Measurements from ENCODE around the gene AMOT.
A peak's percentile ranks its signal among the peaks of the same experiment; 100 is the strongest.

The AMOT gene, protein sequence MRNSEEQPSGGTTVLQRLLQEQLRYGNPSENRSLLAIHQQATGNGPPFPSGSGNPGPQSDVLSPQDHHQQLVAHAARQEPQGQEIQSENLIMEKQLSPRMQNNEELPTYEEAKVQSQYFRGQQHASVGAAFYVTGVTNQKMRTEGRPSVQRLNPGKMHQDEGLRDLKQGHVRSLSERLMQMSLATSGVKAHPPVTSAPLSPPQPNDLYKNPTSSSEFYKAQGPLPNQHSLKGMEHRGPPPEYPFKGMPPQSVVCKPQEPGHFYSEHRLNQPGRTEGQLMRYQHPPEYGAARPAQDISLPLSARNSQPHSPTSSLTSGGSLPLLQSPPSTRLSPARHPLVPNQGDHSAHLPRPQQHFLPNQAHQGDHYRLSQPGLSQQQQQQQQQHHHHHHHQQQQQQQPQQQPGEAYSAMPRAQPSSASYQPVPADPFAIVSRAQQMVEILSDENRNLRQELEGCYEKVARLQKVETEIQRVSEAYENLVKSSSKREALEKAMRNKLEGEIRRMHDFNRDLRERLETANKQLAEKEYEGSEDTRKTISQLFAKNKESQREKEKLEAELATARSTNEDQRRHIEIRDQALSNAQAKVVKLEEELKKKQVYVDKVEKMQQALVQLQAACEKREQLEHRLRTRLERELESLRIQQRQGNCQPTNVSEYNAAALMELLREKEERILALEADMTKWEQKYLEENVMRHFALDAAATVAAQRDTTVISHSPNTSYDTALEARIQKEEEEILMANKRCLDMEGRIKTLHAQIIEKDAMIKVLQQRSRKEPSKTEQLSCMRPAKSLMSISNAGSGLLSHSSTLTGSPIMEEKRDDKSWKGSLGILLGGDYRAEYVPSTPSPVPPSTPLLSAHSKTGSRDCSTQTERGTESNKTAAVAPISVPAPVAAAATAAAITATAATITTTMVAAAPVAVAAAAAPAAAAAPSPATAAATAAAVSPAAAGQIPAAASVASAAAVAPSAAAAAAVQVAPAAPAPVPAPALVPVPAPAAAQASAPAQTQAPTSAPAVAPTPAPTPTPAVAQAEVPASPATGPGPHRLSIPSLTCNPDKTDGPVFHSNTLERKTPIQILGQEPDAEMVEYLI

DNA sequence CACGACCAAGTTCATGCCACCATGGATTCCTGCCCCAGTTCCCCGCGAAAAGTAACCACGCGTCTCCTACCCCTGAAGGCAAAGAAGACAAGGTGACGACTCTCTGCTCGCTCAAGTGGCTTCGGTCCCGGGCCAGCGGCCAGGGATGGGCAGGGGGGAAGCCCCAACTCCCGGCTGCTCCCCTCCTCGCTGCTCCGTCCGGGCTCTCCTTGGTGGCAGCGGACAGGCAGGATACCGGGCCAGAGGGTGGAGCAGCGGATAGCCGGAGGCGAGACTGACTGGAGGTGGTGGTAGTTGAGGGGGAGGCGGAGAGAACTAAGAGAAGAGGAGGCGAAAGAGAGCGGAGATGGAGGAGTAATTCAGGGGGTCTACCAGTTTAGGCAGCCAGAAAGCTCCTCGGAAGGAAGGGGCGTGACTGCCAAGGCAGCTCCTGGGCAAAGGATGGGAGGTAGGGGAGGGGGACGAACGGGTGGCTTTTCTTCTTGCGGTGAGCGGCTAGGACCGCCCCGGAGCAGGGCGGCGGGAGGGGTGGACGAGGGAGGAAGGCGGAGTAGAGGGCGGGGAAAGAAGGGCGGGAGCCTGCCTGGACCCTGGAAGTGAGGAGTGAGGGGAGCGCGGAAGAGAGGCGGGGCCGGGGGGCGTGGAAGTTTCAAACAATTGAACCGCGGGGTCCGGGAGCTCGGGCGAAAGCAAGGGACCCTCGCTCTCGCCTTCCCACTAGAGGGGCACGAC is at the start of gene AMOT:
Gene AMOT, minus strand, starts transcription at position 450 of the 732 bp plus-strand sequence. CDS start 17,705 bp downstream, outside the sequence.
- peak; percentile 77 for DNase-seq (ENCODE audit: low read depth, low spot score)
- peak within 1 kb of the TSS; percentile 65 for H3K4me3 ChIP-seq (ENCODE audit: low read depth, low read length)
- TF ChIP-seq, protein P1, sequence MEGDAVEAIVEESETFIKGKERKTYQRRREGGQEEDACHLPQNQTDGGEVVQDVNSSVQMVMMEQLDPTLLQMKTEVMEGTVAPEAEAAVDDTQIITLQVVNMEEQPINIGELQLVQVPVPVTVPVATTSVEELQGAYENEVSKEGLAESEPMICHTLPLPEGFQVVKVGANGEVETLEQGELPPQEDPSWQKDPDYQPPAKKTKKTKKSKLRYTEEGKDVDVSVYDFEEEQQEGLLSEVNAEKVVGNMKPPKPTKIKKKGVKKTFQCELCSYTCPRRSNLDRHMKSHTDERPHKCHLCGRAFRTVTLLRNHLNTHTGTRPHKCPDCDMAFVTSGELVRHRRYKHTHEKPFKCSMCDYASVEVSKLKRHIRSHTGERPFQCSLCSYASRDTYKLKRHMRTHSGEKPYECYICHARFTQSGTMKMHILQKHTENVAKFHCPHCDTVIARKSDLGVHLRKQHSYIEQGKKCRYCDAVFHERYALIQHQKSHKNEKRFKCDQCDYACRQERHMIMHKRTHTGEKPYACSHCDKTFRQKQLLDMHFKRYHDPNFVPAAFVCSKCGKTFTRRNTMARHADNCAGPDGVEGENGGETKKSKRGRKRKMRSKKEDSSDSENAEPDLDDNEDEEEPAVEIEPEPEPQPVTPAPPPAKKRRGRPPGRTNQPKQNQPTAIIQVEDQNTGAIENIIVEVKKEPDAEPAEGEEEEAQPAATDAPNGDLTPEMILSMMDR (IDR thresholded peaks at IDR 0.05; ENCODE audit: low read depth, low read length), result no peak
- in situ Hi-C loops (cut with HindIII; ENCODE audit: low sequenced_read_pairs), result no loop called here

DNA sequence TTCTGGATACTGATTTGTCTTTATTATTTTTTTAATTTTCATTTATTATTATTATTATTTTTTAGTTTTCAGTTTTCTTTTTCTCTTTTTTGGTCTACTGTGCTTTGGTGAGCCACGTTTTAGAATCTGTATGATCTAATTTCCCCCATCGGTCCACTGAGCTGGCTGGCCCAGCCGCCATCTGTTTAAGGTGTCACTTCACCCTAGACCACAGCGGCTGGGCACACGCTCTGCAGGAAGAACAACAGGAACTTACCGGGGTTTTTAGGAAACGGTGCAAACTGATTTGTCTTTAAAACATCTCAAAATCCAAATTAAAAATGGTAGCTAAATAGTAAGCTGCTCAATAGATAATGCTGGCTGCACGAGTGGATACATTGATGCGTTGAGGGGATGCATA is 48.8 kb upstream of the AMOT start:
- H3K4me3 ChIP-seq (ENCODE audit: low read depth, low read length), result no peak overlapping the region
- no peak for DNase-seq (ENCODE audit: low read depth, low spot score)
- TF ChIP-seq, protein P1 (IDR thresholded peaks at IDR 0.05; ENCODE audit: low read depth, low read length), result no peak
- in situ Hi-C loops (cut with HindIII; ENCODE audit: low sequenced_read_pairs), result no loop called here

DNA sequence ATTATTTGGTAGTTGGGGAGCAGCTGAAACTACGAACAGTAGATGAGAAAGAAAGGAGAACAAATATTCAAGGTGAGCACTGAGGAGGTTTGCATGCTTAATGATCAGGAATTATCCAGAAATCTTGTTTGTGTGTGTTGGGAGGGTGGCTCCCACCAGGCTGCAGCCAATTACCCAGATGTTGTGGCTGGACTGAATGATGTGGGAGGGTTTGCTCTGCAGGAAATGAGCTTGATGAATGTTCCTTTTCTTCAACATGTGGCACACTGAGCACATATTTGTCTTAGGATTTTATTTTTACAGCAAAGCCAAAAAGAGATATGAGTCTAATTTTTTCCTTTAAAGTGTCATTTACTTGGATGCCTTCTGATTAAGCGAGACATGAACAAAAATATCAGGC is 48.3 kb upstream of the AMOT start:
- in situ Hi-C loops (cut with HindIII; ENCODE audit: low sequenced_read_pairs), result no loop called here
- H3K4me3 ChIP-seq (ENCODE audit: low read depth, low read length), result no peak overlapping the region
- no peak for DNase-seq (ENCODE audit: low read depth, low spot score)
- TF ChIP-seq, protein P1 (IDR thresholded peaks at IDR 0.05; ENCODE audit: low read depth, low read length), result no peak

DNA sequence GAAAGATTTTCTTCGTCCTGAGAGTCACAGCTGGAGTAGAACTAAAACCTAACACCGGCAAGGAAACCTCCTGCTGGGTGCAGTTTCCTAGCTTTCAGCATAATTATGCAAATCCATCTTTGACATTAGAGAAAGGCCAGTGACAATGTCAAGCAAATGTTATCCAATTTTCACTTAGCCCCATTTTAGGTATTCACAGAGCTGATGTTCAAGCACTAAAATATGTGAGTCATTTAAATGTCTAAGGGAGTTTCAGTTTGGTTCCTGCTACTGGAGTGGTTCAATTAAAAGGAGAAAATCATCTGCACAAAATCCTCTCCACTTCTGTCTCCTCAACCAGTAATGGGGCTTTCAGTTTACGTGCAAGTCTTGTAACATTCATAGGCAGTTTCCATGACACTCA is 37.1 kb upstream of the AMOT start:
- no peak overlapping the region for H3K4me3 ChIP-seq (ENCODE audit: low read depth, low read length)
- in situ Hi-C loops (cut with HindIII; ENCODE audit: low sequenced_read_pairs), result no loop called here
- DNase-seq (ENCODE audit: low read depth, low spot score), result no peak
- TF ChIP-seq, protein P1 (IDR thresholded peaks at IDR 0.05; ENCODE audit: low read depth, low read length), result no peak

DNA sequence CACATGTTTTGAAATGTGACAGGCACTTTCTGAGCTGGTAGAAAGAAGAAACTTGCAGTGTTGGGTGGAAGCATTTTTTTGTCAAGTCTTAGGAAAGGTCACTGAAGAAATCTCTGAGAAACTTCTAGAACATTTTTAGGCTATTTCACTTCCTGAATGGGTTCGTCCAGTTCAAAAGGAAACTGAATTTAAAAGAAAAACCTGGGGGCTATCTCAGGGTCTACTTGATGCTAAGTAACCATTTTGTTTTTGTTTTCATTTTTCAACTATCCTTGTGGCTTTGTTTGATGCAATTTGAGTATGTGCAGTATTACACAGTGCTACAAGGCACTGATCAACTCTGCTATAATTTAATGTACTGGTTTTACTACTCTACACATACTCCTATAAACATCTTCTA is 34.0 kb upstream of the AMOT start:
- TF ChIP-seq, protein P1 (IDR thresholded peaks at IDR 0.05; ENCODE audit: low read depth, low read length), result no peak
- in situ Hi-C loops (cut with HindIII; ENCODE audit: low sequenced_read_pairs), result no loop called here
- no peak overlapping the region for H3K4me3 ChIP-seq (ENCODE audit: low read depth, low read length)
- no peak for DNase-seq (ENCODE audit: low read depth, low spot score)

DNA sequence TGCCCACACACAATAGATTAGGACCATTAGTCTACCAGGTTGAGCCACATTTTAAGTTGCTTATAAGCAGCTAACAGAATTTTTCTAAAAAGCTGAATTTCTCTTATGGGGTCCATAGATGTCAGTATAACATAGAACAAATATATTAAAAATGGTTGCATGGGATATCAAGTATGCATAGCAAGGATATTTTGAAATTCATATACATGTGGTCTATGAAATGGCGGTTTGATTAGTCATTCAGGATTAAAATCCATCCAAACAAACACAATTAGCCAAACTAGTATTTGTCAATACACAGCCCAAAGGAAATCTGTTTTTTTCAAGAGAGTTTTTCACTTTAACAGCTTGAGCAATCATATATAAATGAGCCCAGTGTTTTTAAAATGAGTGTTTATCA is 33.5 kb upstream of the AMOT start:
- H3K4me3 ChIP-seq (ENCODE audit: low read depth, low read length), result no peak overlapping the region
- no peak for DNase-seq (ENCODE audit: low read depth, low spot score)
- TF ChIP-seq, protein P1 (IDR thresholded peaks at IDR 0.05; ENCODE audit: low read depth, low read length), result peak; percentile 4
- in situ Hi-C loops (cut with HindIII; ENCODE audit: low sequenced_read_pairs), result no loop called here

Data from astrocyte of the spinal cord (primary cell).